PFSK-1 (cell line): ENCODE data around the gene GTSF1L.

Experiments used
- POLR2AphosphoS5 ChIP-seq: IDR thresholded peaks from 2 replicates; pipeline ENCODE4 v1.6.1; 2012; ENCODE audit warnings: low read depth, mild to moderate bottlenecking, control low read depth, low read length, moderate library complexity
- REST ChIP-seq, 2 experiments: IDR thresholded peaks; 2 replicates each; pipeline versions ENCODE4 v1.6.1 to v1.8.0; 2011 to 2012; ENCODE audit warnings: low read depth in 2 of 2, low read length in 2 of 2, control low read depth in 1 of 2, inconsistent platforms in 1 of 2, mild to moderate bottlenecking in 1 of 2, moderate library complexity in 1 of 2; ENCODE audit not compliant: insufficient read depth in 1 of 2
- SIN3A ChIP-seq: IDR thresholded peaks from 2 replicates; pipeline ENCODE4 v1.6.1; 2012; ENCODE audit warnings: mild to moderate bottlenecking, low read length, moderate library complexity, borderline replicate concordance; ENCODE audit not compliant: insufficient read depth

- TF ChIP-seq SIN3A (no peak), REST (IDR thresholded peaks at IDR 0.05; ENCODE audit: insufficient read depth in 1 of 2, low read depth in 2 of 2, low read length in 2 of 2) (no peak), POLR2AphosphoS5 (no peak)
Measured at GRCh38 chr20:43749734-43750294, 23.0 kb upstream of the GTSF1L start.
